Measurements from ENCODE around the gene ZG16B.

Gene ZG16B

GRCh38 chr16:2814551-2815298 lies 15.4 kb upstream of the ZG16B start:
- Histone ChIP-seq H3K4me2 (0 out of 22 replicates have a peak overlapping the region, but pooled peaks of 3 of the 11 experiments have one; percentile 5 to 15 (median 5)), H3K9me3 (replicated peaks in 1 of 11) (no peaks in the 10 kb centered on the region), H3K27ac (no peak overlapping the region), H4K20me1 (no peaks in the 10 kb centered on the region), H3K4me1 (peaks cover 8 to 42% (median 30%) of the 10 kb centered on the region in 10 experiments), H3K36me3 (no peaks in the 10 kb centered on the region), H3K27me3 (no peaks in the 10 kb centered on the region), H3K4me3 (no peak overlapping the region), H3K9ac (peak overlapping the region in 1 of 11 experiments; percentile 35; a peak in 1 of 22 replicates)
- TF ChIP-seq Cebpa-rat (IDR thresholded peaks at IDR 0.05): no peak

- Histone ChIP-seq H3K9me3 (replicated peaks in 1 of 11) (no peaks in the 10 kb centered on the region), H3K27me3 (no peaks in the 10 kb centered on the region), H3K36me3 (no peaks in the 10 kb centered on the region), H3K27ac (no peak overlapping the region), H3K4me3 (no peak overlapping the region), H3K4me2 (0 out of 22 replicates have a peak overlapping the region, but pooled peaks of 3 of the 11 experiments have one; percentile 5 to 15 (median 5)), H3K9ac (peak overlapping the region in 1 of 11 experiments; percentile 35; a peak in 1 of 22 replicates), H3K4me1 (peaks cover 8 to 42% (median 30%) of the 10 kb centered on the region in 10 experiments), H4K20me1 (no peaks in the 10 kb centered on the region)
- no peak for TF ChIP-seq Cebpa-rat (IDR thresholded peaks at IDR 0.05)
These were observed 14.8 kb upstream of the ZG16B start for GRCh38 chr16:2815299-2815771.

- TF ChIP-seq Cebpa-rat (IDR thresholded peaks at IDR 0.05): no peak
- Histone ChIP-seq H4K20me1 (no peaks in the 10 kb centered on the region; a peak in 1 of 22 replicates), H3K4me1 (peaks cover 8 to 37% (median 26%) of the 10 kb centered on the region in 10 experiments), H3K4me3 (peak within 1 kb of the TSS; percentile 37 to 64 (median 50)), H3K4me2 (peak within 1 kb of the TSS; percentile 53 to 78 (median 68)), H3K36me3 (no peaks in the 10 kb centered on the region), H3K9me3 (replicated peaks in 1 of 11) (no peaks in the 10 kb centered on the region), H3K27me3 (no peaks in the 10 kb centered on the region), H3K27ac (peak within 1 kb of the TSS in 10 of 11 experiments; percentile 48 to 69 (median 63); a peak in 18 of 22 replicates), H3K9ac (peak within 1 kb of the TSS; percentile 56 to 75 (median 68))
These were observed 13.3 kb upstream of the ZG16B start, which contains the start of gene PRSS21 for GRCh38 chr16:2816751-2817339. TSS of gene PRSS21 (plus strand) at chr16:2817237. CDS start at chr16:2817269, 32 bp downstream.

GRCh38 chr16:2817340-2818271 lies 12.5 kb upstream of the ZG16B start:
- no peaks in the 10 kb centered on the region; a peak in 1 of 22 replicates for H4K20me1 ChIP-seq
- H3K9me3 ChIP-seq (replicated peaks in 1 of 11): no peaks in the 10 kb centered on the region
- no peaks in the 10 kb centered on the region for H3K27me3 ChIP-seq
- H3K27ac ChIP-seq: peak overlapping the region in 9 of 11 experiments; percentile 48 to 69 (median 60); a peak in 17 of 22 replicates
- peak overlapping the region; percentile 42 to 70 (median 62) for H3K4me2 ChIP-seq
- H3K4me3 ChIP-seq: peak overlapping the region; percentile 37 to 64 (median 50)
- H3K36me3 ChIP-seq: no peaks in the 10 kb centered on the region
- peak overlapping the region; percentile 56 to 75 (median 68); a peak in 20 of 22 replicates for H3K9ac ChIP-seq
- peaks cover 8 to 31% (median 20%) of the 10 kb centered on the region in 10 experiments; a peak in 17 of 20 replicates for H3K4me1 ChIP-seq
- no peak for TF ChIP-seq Cebpa-rat (IDR thresholded peaks at IDR 0.05)

- H3K4me3 ChIP-seq: peak overlapping the region in 5 of 10 experiments; percentile 43 to 64 (median 55); a peak in 5 of 20 replicates
- peak overlapping the region in 1 of 11 experiments; percentile 66; a peak in 1 of 22 replicates for H3K27ac ChIP-seq
- no peaks in the 10 kb centered on the region for H3K9me3 ChIP-seq (replicated peaks in 1 of 11)
- H3K4me2 ChIP-seq: peak overlapping the region in 9 of 11 experiments; percentile 42 to 70 (median 62); a peak in 18 of 22 replicates
- H4K20me1 ChIP-seq: no peaks in the 10 kb centered on the region; a peak in 1 of 22 replicates
- no peak for TF ChIP-seq Cebpa-rat (IDR thresholded peaks at IDR 0.05)
- no peaks in the 10 kb centered on the region for H3K36me3 ChIP-seq
- peaks cover 8 to 31% (median 20%) of the 10 kb centered on the region in 10 experiments; a peak in 17 of 20 replicates for H3K4me1 ChIP-seq
- no peaks in the 10 kb centered on the region for H3K27me3 ChIP-seq
- peak overlapping the region in 3 of 11 experiments; percentile 56 to 73 (median 68); a peak in 5 of 22 replicates for H3K9ac ChIP-seq
These were observed 11.7 kb upstream of the ZG16B start for GRCh38 chr16:2818272-2818876.

- no peak for TF ChIP-seq Cebpa-rat (IDR thresholded peaks at IDR 0.05)
- Histone ChIP-seq H3K36me3 (no peaks in the 10 kb centered on the region), H3K4me1 (peaks cover 8 to 28% (median 19%) of the 10 kb centered on the region in 10 experiments; a peak in 17 of 20 replicates), H3K4me2 (no peak overlapping the region), H3K9me3 (replicated peaks in 1 of 11) (no peaks in the 10 kb centered on the region), H3K27ac (no peak overlapping the region), H3K9ac (no peak overlapping the region; a peak in 1 of 22 replicates), H4K20me1 (no peaks in the 10 kb centered on the region; a peak in 1 of 22 replicates), H3K27me3 (no peaks in the 10 kb centered on the region), H3K4me3 (no peak overlapping the region)
These were observed 10.7 kb upstream of the ZG16B start for GRCh38 chr16:2819179-2819938.

GRCh38 chr16:2819939-2820835 lies 9.9 kb upstream of the ZG16B start:
- H3K27me3 ChIP-seq: no peaks in the 10 kb centered on the region
- H3K27ac ChIP-seq: no peak overlapping the region
- no peak for TF ChIP-seq Cebpa-rat (IDR thresholded peaks at IDR 0.05)
- H3K4me1 ChIP-seq: peaks cover 8 to 22% (median 15%) of the 10 kb centered on the region in 10 experiments; a peak in 17 of 20 replicates
- H3K9me3 ChIP-seq (replicated peaks in 1 of 11): no peaks in the 10 kb centered on the region
- H3K36me3 ChIP-seq: no peaks in the 10 kb centered on the region
- H4K20me1 ChIP-seq: no peaks in the 10 kb centered on the region; a peak in 1 of 22 replicates
- no peak overlapping the region for H3K9ac ChIP-seq
- H3K4me2 ChIP-seq: no peak overlapping the region
- no peak overlapping the region for H3K4me3 ChIP-seq
